Heart left ventricle (tissue), 16 donors: Measurements from ENCODE around the gene PARP15. TPM values are rescaled to one million over a fixed set of nuclear protein-coding genes. Genes with fewer than 3 reads are reported as not detected.

Source experiments
- ATAC-seq, 4 donors: fragments of 200-7000 bp; cut with Tn5 transposase; one replicate each; pipeline ENCODE4 v1.9.1; 2020 to 2022; ENCODE audit warnings: moderate library complexity in 4 of 4, mild to moderate bottlenecking in 3 of 4, moderate number of reproducible peaks in 1 of 4
- DNase-seq, 5 donors: peaks; one replicate each; pipeline ENCODE4 v3.0.0-alpha.2; 2020
- H3K27ac ChIP-seq, 12 donors: fragments of 200-600 bp; sonication (generic) in 4 of 12; one replicate each; pipeline versions ENCODE4 v1.5.0 to v1.8.0; 2016 to 2022; ENCODE audit warnings: mild to moderate bottlenecking in 2 of 12
- H3K27me3 ChIP-seq, 9 donors: fragments of 200-600 bp; sonication (generic) in 2 of 9; one replicate each; pipeline versions ENCODE4 v1.5.1 to v1.8.0; 2016 to 2022; ENCODE audit warnings: mild to moderate bottlenecking in 3 of 9
- H3K36me3 ChIP-seq, 9 donors: fragments of 200-600 bp; sonication (generic) in 2 of 9; one replicate each; pipeline versions ENCODE4 v1.5.0 to v1.8.0; 2018 to 2022; ENCODE audit warnings: mild to moderate bottlenecking in 2 of 9
- H3K4me1 ChIP-seq, 12 donors: fragments of 200-600 bp; sonication (generic) in 4 of 12; one replicate each; pipeline versions ENCODE4 v1.5.0 to v1.8.0; 2016 to 2022; ENCODE audit warnings: mild to moderate bottlenecking in 3 of 12
- H3K4me3 ChIP-seq, 12 donors: fragments of 200-600 bp; sonication (generic) in 4 of 12; one replicate each; pipeline versions ENCODE4 v1.5.0 to v1.8.0; 2017 to 2022; ENCODE audit warnings: mild to moderate bottlenecking in 9 of 12, moderate library complexity in 4 of 12
- H3K9me3 ChIP-seq, 12 donors: fragments of 200-600 bp; sonication (generic) in 4 of 12; one replicate each; pipeline versions ENCODE4 v1.5.0 to v1.8.0; 2016 to 2022; ENCODE audit warnings: mild to moderate bottlenecking in 1 of 12
- POLR2A ChIP-seq, 2 donors: fragments of 450-650 bp; IDR thresholded peaks; one replicate each; pipeline ENCODE4 v1.6.1; 2017; ENCODE audit warnings: antibody characterized with exemption in 2 of 2, mild to moderate bottlenecking in 2 of 2, moderate library complexity in 2 of 2
- WGBS, 4 donors: extraction: QIAGEN DNeasy Blood & Tissue Kit in 2 of 4; methylation state at CpG; one replicate each; pipeline versions ENCODE4 v1.1.5 to v1.1.7; 2013 to 2018; 5-methylcytosine and 5-hydroxymethylcytosine counted together
- intact Hi-C, 10 donors: fragments of 100-400 bp; cut with DNase I; formaldehyde crosslinking; loops; one replicate each; pipeline versions ENCODE4 v1.11.1 to v1.14.2; 2022
- polyA plus RNA-seq, 2 donors: library from polyadenylated mRNA; stranded (reverse); fragments of 200-250 nt; gene quantifications; one replicate each; pipeline ENCODE4 v1.2.3, GENCODE V29; 2013
- total RNA-seq, 9 donors: library from RNA; depleted of rRNA in 2 of 9; stranded (reverse); fragments of >200 nt in 2 of 9; fragmentation: NEBNext Ultra II Directional in 3 of 9; extraction: Animal tissue kit (Norgen Biotek cat#: 25700) in 3 of 9; gene quantifications; one replicate each; pipeline versions ENCODE4 v1.1.0 to v1.2.4, GENCODE V29; 2016 to 2023
- TF ChIP-seq, protein P1 (sequence below), 12 donors: fragments of 200-600 bp; sonication (generic) in 4 of 12; IDR thresholded peaks; one replicate each; pipeline versions ENCODE4 v1.5.0 to v1.8.0; 2018 to 2022; ENCODE audit warnings: antibody characterized with exemption in 12 of 12, mild to moderate bottlenecking in 5 of 12
- donor health status: ischemic (EF 13 %, LVEDD 7.1; RV severe dilation, severe dysfunction).
- donor health status: healthy with polysubstance abuse.
- donor health status: DM: no; HTN: yes; CAD: no.
- donor health status: DM: no; HTN: no; CAD: no.
- donor health status: ischemic (EF 25% LVEDD 6.9; RV normal size, moderate dysfunction).
- donor health status: ischemic (EF 25% LVEDD 5.7; RV mildly dilated, moderate dysfunction).
- donor health status: healthy.
- donor health status: DM: yes; HTN: yes; CAD: no.
- donor health status: ischemic (EF 35%, LVEDD 5.7; RV mildly dilated, moderate dysfunction).
- donor health status: nonischemic (EF 11% LVEDD 7.7; RV severe dilation, severe dysfunction).
- donor health status: DM: yes; HTN: yes; CAD: no.
- donor health status: PGD.
- donor health status: ischemic (EF 29% LVEDD 5.4; RV normal size, mild dysfunction).
- donor health status: nonischemic (EF 23%, LVEDD 6.1; RV moderate dilation, normal function).

The PARP15 gene
- total and polyA plus RNA-seq, 11 donors: 0.21 to 2.9 (median 0.67) TPM

DNA sequence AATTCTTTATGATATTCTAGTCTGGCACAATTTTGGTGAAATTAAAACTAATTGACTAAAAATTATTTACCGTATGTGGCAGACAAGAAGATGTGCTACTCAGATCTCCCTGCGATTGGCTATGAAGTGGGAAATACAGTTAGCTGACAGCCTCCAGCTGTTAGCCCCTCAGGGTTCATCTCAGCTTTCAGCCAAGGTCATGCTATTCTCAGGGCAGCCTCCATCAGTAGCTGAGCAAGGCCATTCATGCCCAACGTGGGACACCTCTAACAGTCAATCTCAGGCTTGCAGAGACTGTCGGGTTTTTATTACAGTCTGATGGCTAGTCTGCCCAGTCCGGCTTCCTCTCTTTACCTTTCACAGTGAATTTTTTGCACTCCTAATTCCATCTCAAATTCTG lies 20.1 kb upstream of the PARP15 start:
- H3K4me3 ChIP-seq: no peak overlapping the region
- no peaks in the 10 kb centered on the region for H3K27me3 ChIP-seq
- no peaks in the 10 kb centered on the region for H3K9me3 ChIP-seq
- no peak for ATAC-seq
- intact Hi-C loops: loop anchor here in 2 of 10 donors (5.0 to 10.0 kb wide), 2 partner anchors 93 to 120 kb away; no protein-coding TSS in a partner anchor
- peaks cover 0 to 35% (median 12%) of the 10 kb centered on the region in 12 donors for H3K4me1 ChIP-seq
- DNase-seq: no peak
- no peak overlapping the region for H3K27ac ChIP-seq
- TF ChIP-seq, protein P1, sequence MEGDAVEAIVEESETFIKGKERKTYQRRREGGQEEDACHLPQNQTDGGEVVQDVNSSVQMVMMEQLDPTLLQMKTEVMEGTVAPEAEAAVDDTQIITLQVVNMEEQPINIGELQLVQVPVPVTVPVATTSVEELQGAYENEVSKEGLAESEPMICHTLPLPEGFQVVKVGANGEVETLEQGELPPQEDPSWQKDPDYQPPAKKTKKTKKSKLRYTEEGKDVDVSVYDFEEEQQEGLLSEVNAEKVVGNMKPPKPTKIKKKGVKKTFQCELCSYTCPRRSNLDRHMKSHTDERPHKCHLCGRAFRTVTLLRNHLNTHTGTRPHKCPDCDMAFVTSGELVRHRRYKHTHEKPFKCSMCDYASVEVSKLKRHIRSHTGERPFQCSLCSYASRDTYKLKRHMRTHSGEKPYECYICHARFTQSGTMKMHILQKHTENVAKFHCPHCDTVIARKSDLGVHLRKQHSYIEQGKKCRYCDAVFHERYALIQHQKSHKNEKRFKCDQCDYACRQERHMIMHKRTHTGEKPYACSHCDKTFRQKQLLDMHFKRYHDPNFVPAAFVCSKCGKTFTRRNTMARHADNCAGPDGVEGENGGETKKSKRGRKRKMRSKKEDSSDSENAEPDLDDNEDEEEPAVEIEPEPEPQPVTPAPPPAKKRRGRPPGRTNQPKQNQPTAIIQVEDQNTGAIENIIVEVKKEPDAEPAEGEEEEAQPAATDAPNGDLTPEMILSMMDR (IDR thresholded peaks at IDR 0.05): no peak
- TF ChIP-seq POLR2A (IDR thresholded peaks at IDR 0.05): no peak
- peaks cover 0 to 75% (median 70%) of the 10 kb centered on the region in 9 donors for H3K36me3 ChIP-seq
- 81 to 89% (median 87%) methylated on average over 5 of the region's 5 CpGs for WGBS, 4 donors

GRCh38 chr3:122558605-122559004 lies 18.8 kb upstream of the PARP15 start:
- H3K4me1 ChIP-seq: peaks cover 0 to 47% (median 22%) of the 10 kb centered on the region in 12 donors
- no peak overlapping the region for H3K4me3 ChIP-seq
- H3K9me3 ChIP-seq: no peaks in the 10 kb centered on the region
- intact Hi-C loops: loop anchor here in 3 of 10 donors (2.0 to 10.0 kb wide), 3 partner anchors 44 to 119 kb away; partner anchors contain the start of gene KPNA1 (in 1 of the 3)
- DNase-seq (no peak), ATAC-seq (no peak)
- H3K27ac ChIP-seq: no peak overlapping the region
- no peaks in the 10 kb centered on the region for H3K27me3 ChIP-seq
- 81 to 87% (median 83%) methylated on average over 6 of the region's 6 CpGs for WGBS, 4 donors
- TF ChIP-seq POLR2A (IDR thresholded peaks at IDR 0.05): no peak
- TF ChIP-seq, protein P1 (IDR thresholded peaks at IDR 0.05): no peak
- H3K36me3 ChIP-seq: peaks cover 0 to 63% (median 58%) of the 10 kb centered on the region in 9 donors

DNA sequence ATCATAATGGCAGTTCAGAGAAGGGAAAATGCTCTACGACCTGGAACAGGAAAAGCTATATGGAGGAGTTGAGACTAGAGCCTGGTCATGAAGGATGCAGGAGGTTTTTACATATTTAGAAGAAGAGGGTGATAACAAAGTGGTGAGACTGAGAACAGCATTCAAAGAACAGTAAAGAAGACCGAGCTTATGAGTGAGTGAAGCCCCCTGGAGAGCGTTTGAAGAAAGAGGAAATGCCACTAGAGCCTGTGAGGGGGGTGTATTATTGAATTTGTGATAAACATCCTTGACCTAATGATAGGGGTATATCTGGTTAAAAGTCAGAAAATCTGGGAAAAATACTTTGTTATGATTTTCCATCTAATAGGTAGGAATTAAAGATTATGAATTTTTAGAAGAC lies 17.5 kb upstream of the PARP15 start:
- no peaks in the 10 kb centered on the region for H3K27me3 ChIP-seq
- TF ChIP-seq, protein P1 (IDR thresholded peaks at IDR 0.05): no peak
- TF ChIP-seq POLR2A (IDR thresholded peaks at IDR 0.05): no peak
- peaks cover 0 to 48% (median 24%) of the 10 kb centered on the region in 12 donors for H3K4me1 ChIP-seq
- no peaks in the 10 kb centered on the region for H3K9me3 ChIP-seq
- DNase-seq (no peak), ATAC-seq (no peak)
- intact Hi-C loops: loop anchor here in 7 of 10 donors (1.0 to 10.0 kb wide), 6 partner anchors 45 to 122 kb away; partner anchors contain the start of genes KPNA1 (in 1 of the 7) and PARP14 (in 1 of the 7)
- 70 to 73% (median 71%) methylated on average over 3 of the region's 3 CpGs for WGBS, 4 donors
- H3K36me3 ChIP-seq: peaks cover 0 to 50% (median 46%) of the 10 kb centered on the region in 9 donors
- H3K27ac ChIP-seq: no peak overlapping the region
- no peak overlapping the region for H3K4me3 ChIP-seq

- ATAC-seq: no peak
- Histone ChIP-seq H3K36me3 (peaks cover 0 to 45% (median 39%) of the 10 kb centered on the region in 9 donors), H3K27ac (no peak overlapping the region), H3K4me1 (peaks cover 0 to 49% (median 22%) of the 10 kb centered on the region in 12 donors), H3K4me3 (no peak overlapping the region), H3K27me3 (no peaks in the 10 kb centered on the region), H3K9me3 (no peaks in the 10 kb centered on the region)
- WGBS, 4 donors: 91 to 96% (median 94%) methylated on average over 1 of the region's 1 CpG
- TF ChIP-seq, protein P1 (IDR thresholded peaks at IDR 0.05): peak; percentile 19 to 64 (median 51)
- TF ChIP-seq POLR2A (IDR thresholded peaks at IDR 0.05): no peak
- peak in 2 of 5 donors; percentile 23 to 35 for DNase-seq
- intact Hi-C loops: loop anchor here in 6 of 10 donors (1.0 to 5.0 kb wide), 4 partner anchors 117 to 122 kb away; partner anchors contain the start of gene PARP14 (in 1 of the 6)
Observed at GRCh38 chr3:122560680-122561079, 16.8 kb upstream of the PARP15 start.
